ENCODE data around the gene OTOA.
"Not testable (repeated sequence)": the region's sequence is repeated elsewhere in the genome, so short reads cannot be mapped to it uniquely, and the experiment has no call there.

Gene OTOA

DNA sequence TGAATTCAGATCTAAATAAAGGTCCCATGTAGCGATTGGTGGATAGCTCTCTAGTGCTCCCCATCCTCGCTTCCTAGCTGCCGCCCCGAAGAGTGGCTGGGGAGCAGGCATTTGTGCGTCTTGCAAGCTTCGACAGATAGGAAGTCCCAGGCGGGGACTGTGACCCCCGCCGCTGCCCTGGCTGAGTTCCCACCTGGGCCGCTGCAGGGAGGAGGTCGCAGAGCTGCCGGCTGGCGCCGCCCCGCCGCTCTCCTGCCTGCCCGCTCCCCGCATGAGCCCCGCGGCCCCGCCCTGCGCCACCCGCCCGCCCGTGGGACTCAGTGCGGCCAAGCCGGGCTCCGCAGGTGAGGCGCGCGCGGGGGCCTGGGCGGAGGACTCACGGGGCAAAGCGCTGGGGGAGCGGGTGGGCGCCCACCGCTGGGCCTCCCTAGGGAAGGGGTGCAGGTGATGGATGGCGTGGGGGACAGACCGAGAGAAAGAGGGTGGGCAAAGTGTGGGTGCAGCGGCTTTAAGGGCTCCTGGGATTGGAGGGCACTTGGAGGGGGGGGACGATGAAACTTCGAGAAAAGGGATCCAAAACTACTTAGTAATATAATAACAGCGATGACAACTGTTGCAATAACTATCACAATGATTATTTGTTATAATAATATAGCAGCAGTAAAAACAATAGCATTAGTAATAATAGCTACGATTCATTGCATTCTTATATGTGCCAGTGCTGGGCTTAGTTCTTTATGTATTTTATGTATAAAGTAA is at the start of gene OTOA:
TSS of gene OTOA (plus strand) at position 80 of the 759 bp plus-strand sequence. CDS start 14,547 bp downstream, outside the sequence.
- no peak for DNase-seq (ENCODE audit: low read depth, low spot score)

DNA sequence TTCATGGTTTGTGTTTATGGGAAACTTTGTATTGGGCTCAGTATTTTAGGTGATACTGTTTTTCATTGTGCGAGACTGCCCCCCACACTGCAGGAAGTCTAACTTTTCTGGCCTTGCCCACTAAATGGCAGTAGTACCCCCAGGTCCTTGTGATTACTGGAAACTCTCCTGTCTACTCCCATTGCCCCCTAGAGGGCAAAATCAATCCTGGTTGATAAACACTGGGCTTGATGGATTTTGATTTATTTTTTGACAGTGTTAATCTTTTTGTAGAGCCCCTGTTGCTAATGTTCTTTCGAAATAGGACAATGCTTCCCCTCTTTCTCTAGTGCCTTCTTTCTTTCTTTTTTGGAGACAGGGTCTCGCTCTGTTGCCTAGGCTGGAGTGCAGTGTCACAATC is 48.9 kb upstream of the OTOA start:
- DNase-seq (ENCODE audit: low read depth, low spot score) = no peak

DNA sequence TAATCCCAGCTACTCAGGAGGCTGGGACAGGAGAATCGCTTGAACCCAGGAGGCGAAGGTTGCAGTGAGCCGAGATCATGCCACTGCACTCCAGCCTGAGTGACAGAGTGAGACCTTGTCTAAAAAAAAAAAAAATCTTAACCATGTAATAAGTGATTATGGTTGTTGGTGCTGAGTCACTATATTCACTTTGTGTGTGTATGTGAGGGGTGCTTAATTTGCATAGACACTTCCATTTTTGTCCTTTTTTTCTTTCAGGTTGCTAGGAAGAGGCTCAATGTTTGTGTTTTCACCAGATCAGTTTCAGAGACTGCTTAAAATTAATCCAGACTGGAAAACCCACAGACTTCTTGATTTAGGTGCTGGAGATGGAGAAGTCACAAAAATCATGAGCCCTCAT is 46.2 kb upstream of the OTOA start:
- DNase-seq (ENCODE audit: low read depth, low spot score) = no peak

DNA sequence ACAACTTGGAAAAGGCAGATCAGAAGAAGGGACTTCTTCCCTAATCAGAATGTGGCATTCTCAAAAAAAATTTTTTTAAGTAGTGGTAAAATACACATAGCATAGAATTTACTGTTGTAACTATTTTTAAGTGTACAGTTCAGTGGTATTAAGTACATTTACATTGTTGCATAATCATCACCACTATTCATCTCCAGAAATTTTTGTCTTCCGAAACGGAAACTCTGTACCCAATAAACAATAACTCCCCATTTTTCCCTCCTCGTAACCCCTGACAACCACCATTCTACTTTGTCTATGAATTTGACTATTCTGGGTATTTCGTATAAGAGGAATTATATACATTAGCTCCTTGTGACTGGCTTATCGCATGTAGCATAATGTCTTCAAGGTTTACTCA is 45.5 kb upstream of the OTOA start:
- DNase-seq (ENCODE audit: low read depth, low spot score) = no peak

DNA sequence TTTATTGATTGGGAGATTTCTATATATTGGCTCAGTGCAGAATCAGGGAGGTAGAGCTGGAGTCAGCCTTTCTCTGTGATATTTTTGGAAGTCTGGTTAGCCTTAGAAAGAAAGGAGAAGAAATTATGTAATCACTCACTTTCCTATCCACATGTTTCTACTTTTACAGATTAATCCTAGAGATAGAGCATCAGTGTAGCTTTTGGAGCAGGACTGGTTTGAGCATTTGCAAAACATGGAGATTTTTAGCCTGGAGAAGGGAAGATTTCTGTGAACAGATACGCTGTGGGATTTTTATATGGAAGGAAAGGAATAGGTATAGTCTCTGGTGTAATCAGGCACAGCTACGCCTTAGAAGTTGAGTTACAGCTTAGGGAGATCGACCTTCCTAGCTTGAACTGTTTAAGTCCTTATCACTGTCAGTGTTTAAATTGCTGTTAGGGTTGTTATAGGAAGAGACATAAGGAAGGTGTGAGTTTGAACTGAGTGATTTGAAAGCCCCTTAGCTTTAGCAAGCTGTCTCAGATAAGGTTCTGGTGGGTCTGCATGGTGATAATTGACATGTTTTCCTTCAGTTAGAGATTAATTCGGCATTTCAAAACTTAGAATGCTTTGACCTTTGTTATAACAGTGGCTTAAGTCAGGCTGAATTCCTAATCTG is 43.9 kb upstream of the OTOA start:
- no peak for DNase-seq (ENCODE audit: low read depth, low spot score)

DNA sequence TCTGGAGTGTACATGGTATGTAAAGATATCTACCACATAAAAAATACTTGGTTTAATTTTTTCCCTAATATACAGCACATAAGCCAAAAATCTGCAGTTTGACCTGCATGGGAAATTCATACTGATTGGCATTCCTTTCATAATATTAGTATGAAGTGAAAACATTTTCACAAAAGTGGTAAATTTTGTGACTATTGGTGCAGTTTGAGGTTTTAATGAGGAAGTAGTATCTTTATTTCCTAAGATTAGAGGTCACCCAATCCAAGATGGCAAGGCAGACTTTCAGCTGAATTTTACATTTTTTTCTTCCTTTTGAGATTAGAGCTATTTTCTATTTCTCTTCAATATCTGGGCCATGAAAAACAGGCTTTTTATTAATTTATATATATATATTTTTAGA is 43.2 kb upstream of the OTOA start:
- DNase-seq (ENCODE audit: low read depth, low spot score) = no peak

DNA sequence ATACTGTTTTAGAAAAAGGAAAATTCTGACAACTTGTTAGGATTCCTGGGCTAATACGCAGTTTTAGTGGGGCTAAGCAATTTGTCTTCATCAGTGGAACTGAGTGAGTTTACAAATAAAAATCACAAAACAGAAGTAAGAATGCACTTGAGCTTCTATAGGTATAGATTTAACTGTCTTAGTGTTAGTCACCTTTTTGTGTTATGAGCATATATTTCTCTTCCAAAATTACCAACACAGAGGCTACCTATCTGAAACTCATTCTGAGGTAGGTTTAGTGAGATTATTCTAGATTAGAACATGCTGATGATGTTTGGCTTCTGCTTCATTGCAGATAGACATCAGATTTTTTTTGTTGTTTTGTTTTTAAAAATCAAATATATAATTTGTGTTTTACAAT is 41.2 kb upstream of the OTOA start:
- DNase-seq (ENCODE audit: low read depth, low spot score) = no peak

DNA sequence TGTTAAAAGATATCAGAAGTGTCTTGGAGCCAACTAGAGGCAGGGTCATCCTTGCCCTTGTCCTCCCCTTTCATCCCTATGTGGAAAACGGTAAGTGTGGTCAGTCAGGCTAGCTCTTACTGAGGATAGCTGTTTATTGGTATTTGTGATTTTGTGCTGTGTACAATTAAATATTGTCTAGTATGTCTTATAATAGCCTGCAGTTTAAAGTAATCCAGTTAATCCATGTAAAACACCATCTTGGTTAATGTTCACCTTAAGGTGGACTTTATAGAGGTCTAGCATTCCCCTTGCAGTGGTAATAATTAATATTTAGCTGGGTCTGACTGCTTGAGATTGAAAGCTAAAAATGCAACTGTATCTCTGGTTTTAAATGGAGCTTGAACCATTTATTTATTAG is 38.7 kb upstream of the OTOA start:
- no peak for DNase-seq (ENCODE audit: low read depth, low spot score)

DNA sequence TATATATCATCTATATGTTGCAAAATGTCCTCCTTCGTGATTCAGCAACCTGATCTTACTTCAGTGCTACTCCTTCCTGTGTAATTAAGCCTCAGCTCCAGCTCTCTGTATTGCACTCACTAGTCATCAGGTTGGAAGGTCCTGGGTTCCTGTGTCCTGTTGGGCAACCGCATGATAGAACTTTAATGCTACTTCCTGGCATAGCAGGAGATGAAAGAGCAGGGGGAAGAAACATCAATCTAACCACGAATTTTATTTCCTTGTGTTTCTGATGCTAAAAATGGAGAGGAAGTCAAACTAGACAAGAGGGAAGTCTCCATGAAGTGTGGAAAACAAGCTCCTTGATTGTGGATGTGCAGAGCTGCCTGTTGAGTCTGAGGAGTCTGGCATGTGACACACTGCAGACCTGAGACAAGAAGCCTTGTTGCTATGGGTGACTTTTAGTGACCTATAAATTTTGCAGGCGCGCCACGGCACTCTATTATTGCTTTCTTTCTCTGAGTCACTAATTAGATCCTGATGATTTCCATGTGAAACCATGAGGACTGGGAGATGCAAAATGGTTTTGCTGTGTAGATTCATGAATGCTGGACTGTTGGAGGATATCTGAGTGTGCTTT is 37.0 kb upstream of the OTOA start:
- no peak for DNase-seq (ENCODE audit: low read depth, low spot score)

DNA sequence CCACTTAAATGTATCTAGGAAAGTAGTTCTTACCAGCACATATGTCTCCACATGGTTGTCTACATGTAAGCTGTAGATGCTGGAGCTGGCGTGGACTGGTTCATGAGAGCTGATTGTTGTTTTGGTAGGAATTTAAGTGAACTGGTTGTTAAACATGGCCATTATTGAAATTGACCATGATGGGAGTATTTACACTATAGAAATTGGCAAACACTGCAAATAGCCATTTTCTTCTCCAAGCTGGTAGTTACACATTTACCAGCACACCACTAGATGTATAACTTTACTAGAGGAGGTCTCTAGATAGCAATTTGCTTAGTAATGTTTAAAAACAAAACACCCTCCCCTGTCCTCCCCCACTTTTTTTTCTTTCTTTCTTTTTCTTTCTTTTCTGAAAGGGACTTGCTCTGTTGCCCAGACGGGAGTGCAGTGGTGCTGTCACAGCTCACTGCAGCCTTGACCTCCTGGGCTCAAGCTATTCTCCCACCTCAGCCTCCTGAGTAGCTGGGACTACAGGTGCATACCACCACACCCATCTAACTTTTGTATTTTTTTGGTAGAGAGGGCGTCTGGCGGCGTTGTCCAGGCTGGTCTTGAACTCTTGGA is 35.5 kb upstream of the OTOA start:
- DNase-seq (ENCODE audit: low read depth, low spot score) = no peak

DNA sequence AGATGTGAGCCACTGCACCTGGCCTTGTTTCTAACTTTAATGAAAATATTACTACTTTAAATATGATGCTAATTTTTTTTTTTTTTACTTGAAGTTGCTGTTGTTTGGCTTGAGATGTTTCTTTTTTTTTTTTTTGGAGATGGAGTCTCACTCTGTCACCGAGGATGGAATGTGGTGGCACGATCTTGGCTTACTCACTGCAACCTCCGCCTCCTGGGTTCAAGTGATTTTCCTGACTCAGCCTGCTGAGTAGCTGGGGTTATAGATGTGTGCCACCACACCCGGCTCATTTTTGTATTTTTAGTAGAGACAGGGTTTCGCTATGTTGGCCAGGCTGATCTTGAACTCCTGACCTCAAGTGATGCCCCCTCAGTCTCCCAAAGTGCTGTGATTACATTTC is 35.0 kb upstream of the OTOA start:
- DNase-seq (ENCODE audit: low read depth, low spot score) = no peak

DNA sequence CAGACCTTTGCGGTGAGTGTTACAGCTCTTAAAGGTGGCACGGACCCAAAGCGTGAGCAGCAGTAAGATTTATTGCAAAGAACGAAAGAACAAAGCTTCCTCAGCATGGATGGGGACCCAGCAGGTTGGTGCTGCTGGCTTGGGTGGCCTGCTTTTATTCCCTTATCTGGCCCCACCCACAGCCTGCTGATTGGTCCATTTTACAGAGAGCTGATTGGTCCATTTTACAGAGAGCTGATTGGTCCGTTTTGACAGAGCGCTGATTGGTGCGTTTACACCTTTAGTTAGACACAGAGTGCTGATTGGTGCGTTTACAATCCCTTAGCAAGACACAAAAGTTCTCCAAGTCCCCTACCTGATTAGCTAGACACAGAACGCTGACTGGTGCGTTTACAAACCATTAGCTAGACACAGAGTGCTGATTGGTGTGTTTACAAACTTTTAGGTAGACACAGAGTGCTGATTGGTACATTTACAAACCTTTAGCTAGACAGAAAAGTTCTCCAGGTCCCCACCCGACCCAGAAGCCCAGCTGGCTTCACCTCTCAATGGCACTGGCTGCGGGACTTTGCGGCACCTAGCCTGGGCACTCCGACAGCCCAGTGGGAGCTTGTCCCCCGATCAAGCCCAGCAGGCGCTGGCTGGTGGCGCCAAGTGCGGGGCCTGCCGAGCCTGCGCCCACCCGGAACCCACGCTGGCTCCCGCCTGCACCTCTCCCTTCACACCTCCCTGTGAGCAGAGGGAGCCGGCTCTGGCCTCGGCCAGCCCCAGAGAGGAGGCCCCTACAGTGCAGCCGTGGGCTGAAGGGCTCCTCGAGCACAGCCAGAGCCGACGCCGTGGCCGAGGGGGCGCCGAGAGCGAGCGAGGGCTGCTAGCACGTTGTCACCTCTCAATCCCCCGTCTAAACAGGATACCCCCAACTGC is 33.9 kb upstream of the OTOA start:
- not testable (repeated sequence) for DNase-seq (ENCODE audit: low read depth, low spot score)

DNA sequence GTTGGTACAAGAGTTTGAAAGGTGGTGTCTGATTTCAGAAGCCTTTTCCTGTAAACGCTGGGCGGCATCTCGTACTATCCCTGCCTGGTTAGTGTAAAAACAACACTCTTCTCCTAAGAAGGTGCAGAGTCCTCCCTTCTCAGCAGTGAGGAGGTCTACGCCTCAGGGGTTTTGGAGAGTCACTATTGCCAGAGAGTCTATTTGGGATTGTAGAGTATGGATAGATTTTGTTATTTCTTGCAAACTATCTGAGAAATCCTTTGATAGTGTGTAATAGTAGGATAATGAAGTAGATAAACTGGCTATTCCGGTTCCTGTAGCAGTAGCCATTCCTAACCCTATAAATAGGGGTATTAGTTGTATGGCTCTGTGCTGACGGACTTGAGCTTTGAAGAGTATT is 32.9 kb upstream of the OTOA start:
- not testable (repeated sequence) for DNase-seq (ENCODE audit: low read depth, low spot score)

DNA sequence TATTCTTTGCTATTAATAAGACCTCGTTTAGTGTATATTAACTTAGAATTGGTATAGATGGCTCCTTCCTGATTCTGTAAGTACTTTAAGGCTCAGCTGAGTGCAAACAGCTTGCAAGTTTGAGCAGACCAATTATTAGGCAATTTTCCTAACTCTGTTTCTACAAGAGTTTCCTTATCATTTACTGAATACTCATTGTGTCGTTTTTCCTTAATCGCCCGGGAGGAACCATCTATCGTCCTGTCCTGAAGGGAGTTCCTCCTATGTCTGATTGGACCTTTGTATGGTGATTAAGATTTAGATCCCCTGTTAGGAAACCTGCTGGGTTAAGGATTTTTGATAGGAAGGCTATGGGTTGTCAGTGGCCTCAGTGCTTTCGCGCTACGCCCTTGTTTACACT is 32.4 kb upstream of the OTOA start:
- not testable (repeated sequence) for DNase-seq (ENCODE audit: low read depth, low spot score)

DNA sequence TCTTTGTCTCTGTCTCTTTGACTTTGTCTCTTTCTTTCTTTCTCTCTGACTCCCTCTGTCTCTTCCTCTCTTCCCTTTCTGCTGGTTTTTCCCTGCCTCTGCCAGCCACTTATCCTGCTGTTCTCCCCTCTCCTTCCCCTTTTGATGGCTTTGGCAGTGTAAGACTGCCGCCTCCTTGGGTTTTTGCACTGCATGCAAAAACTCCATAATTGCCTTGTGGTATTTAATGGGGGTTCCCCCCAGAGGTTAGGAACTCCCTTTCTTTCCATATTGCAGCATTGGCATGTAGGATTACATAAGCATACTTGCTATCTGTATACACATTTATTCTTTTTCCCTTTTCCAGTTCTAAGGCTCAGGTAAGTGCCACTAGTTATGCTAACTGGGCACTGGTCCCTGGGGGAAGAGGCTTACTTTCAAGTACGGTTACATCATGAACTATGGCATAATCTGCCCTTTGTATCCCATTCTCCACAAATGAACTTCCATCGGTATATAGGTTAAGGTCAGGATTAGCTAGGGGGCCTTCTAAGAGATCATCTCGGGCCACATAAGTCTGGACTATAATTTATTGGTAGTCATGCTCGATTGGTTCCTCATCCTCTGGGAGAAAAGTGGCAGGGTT is 31.7 kb upstream of the OTOA start:
- not testable (repeated sequence) for DNase-seq (ENCODE audit: low read depth, low spot score)

DNA sequence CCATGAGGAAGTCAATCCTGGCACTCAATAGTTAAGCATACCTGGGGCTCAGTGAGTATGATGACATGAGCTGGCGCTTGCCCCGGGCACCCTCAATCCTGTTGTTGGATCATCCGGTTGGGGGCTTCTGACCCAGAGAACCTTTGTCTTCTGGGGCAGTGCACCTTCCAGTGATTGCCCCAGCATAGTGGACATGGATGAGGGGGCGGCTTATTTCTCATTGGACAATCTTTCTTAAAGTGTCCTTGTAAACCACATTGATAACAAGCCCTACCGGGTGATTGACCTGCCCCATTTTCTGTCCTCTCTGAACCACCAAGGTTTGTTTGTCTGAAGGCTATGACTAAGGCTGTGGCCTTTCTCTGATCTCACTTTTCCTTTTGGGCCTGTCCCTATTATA is 29.6 kb upstream of the OTOA start:
- DNase-seq (ENCODE audit: low read depth, low spot score) = no peak

DNA sequence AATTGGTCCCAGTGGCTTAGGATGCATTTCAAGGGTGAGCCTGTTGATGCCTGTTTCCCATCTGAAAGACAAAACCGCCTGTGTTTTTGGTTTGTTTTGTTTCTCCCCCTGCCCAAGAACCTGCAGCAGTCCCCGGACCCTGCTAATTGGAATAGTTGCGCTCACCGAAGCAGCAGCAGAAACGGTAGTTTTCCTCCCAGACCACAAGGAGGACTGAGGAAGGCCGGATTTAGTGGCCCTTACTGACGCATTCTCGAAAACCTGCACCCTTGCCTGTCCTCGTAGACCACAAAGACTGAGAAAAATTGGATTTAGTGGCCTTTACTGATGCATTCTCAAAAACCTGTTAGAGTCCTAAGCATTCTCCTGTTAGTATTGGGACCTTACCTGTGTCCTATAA is 28.1 kb upstream of the OTOA start:
- DNase-seq (ENCODE audit: low read depth, low spot score) = not testable (repeated sequence)

DNA sequence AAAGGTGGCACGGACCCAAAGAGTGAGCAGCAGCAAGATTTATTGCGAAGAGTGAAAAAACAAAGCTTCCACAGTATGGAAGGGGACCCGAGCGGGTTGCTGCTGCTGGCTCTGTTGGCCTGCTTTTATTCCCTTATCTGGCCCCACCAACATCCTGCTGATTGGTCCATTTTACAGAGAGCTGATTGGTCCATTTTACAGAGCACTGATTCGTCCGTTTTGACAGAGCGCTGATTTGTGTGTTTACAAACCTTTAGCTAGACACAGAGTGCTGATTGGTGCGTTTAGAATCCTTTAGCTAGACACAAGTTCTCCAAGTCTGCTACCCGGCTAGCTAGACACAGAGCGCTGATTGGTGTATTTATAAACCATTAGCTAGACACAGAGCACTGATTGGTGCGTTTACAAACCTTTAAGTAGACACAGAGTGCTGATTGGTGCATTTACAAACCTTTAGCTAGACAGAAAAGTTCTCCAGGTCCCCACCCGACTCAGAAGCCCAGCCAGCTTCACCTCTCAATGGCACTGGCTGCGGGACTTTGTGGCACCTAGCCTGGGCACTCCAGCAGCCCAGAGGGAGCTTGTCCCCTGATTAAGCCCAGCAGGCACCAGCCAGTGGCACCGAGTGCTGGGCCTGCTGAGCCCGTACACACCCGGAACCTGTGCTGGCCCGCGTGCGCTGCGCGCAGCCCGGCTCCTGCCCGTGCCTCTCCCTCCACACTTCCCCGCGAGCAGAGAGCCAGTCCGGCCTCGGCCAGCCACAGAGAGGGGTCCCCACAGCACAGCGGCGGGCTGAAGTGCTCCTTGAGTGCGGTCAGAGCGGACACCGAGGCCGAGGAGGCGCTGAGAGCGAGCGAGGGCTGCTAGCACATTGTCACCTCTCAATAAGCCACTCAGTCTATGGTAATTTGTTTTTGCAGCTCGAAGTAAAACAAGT is 26.5 kb upstream of the OTOA start:
- no peak for DNase-seq (ENCODE audit: low read depth, low spot score)

DNA sequence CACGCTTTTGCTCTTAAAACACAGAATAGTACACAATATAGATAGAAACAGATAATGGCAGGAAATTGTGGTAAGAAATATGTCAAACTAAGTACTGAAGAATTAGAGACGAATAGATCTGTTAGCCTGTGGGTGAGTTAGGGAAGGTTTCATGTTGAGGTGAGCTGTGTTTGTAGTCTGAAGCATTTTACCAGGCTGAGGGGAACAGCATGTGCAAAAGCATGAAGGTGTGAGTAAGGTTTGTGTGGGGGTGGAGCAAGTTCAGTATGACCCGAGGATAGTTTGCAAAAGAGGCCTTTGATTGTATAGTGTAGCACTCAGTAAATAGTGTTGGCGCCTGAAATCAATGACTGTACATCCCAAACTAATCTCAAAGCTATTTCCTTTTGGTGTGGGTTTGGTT is 25.2 kb upstream of the OTOA start:
- DNase-seq (ENCODE audit: low read depth, low spot score) = no peak

DNA sequence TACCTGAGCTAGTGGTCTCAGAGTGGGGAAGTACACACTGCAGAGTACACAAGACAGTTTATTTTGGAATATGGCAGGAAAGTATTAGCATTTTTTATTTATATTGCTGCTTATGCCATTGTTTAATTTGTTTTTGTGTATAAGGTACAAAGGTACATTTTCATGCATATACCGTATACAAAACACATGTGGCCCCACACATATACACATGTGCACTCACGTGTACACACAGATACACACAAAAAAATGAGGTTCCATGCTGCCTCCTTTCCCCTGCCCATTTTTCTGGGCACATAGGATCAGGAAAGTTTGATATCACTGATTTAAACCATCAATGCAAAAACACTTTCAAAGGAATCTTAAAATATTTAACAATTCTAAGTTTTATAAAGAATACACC is 24.3 kb upstream of the OTOA start:
- no peak for DNase-seq (ENCODE audit: low read depth, low spot score)

Measured in iPS DF 19.7 (cell line).